Activated T-cell treated with anti-CD3 and anti-CD28 coated beads for 48 hours (primary cell): ENCODE measurements around the gene MRI1.
"Not testable (repeated sequence)": the region's sequence is repeated elsewhere in the genome, so short reads cannot be mapped to it uniquely, and the experiment has no call there.

Experiments
- DNase-seq: peaks from one replicate; pipeline ENCODE4 v3.0.0-alpha.2; 2020; ENCODE audit warnings: low read depth

The MRI1 gene

DNA sequence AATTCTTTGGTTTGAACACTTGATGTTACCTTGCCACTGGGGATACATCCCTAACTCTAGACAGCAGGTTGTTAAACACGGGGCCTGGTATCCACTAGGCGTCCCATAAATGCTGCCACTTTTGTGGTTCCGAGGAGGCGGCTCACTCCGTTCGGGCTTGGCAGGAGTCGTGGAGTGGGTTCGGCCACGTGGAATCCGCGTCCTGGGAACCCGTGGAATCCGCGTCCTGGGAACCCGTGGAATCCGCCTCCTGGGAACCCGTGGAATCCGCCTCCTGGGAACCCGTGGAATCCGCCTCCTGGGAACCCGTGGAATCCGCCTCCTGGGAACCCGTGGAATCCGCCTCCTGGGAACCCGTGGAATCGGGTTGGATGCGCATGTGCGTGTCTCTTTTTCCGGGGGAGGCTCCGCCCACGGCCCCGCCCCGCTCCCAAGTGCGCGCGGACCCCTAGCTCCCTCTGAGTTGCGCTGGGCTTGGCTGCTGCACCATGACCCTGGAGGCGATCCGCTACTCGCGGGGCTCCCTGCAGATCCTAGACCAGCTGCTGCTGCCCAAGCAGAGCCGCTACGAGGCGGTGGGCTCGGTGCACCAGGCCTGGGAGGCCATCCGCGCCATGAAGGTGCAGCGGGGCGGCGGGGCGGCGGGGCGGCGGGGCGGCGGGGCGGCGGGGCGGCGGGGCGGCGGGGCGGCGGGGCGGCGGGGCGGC, at the start of gene MRI1:
Gene MRI1 (plus strand): TSS at position 422 of the 707 bp plus-strand sequence. CDS start 67 bp downstream, at position 489.
- peak; percentile 63 for DNase-seq

DNA sequence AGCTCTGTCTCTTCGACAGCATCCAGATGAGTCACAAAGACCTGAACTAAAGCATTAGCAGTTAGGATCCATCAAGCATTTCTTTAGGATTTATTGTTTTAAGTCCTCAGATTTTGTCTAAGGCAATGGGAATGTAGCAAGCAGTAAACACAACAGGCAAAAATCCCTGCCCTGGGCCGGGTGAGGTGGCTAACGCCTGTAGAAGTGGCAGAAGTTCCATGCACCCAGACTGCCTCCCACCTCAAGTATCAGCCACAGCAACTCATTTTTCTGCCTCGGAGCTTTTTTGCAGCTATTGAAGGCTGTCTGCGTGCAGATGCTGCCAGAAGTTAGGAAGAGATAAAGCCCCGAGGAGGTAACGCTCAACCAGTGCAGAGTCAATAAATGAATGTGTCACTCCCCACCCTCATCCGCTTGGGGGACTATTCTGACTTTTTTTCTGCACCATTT, 47.1 kb upstream of the MRI1 start:
- no peak for DNase-seq

DNA sequence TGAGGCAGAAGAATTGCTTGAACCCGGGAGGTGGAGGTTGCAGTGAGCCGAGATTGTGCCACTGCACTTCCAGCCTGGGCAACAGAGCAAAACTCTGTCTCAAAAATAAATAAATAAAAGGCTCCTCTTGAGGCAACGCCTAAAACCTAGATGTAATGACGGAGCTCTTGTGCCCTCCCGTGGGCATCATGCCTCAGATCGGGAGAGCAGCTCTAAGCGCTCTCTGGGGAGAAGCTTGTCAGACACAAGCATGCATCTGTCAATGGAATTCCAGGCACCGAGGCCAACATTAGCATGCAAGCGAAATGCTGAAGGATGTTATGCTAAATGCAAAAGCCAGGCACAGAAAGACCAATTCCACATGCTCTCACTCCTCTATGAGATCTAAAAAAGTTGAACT, 45.6 kb upstream of the MRI1 start:
- no peak for DNase-seq

DNA sequence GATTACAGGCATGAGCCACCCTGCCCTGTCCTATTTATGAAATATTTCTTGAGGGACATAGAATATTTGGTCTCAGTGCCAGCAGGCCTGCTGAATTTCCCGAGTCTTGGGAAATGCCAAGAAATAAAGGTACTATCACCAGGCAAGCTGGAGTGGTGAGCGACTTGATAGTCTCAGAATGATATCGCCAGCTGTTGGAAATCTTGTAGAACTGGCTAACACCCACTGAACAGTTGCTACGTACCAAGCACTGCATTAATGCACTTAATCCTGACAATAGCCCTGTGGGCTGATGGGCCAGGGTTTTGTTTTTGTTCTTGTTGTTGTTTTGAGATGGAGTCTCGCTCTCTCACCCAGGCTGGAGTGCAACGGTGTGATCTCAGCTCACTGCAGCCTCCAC, 42.2 kb upstream of the MRI1 start:
- no peak for DNase-seq

DNA sequence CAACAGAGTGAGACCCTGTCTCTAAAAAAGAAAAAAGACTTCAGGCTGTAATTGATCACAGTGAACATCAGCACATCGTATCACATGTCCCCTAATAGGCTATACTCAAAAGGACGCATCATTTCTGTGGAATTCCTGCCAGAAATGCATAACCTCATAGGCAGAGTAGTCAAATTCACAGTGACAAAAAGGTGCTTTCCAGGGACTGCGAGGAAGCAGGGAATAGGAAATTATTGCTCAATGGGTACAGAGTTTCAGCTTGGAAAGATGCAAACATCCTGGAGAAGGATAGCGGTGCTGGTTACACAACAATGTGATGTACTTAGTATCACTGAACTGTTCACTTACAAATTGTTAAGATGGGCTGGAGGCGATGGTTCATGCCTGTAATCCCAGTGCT, 41.1 kb upstream of the MRI1 start:
- DNase-seq = no peak

DNA sequence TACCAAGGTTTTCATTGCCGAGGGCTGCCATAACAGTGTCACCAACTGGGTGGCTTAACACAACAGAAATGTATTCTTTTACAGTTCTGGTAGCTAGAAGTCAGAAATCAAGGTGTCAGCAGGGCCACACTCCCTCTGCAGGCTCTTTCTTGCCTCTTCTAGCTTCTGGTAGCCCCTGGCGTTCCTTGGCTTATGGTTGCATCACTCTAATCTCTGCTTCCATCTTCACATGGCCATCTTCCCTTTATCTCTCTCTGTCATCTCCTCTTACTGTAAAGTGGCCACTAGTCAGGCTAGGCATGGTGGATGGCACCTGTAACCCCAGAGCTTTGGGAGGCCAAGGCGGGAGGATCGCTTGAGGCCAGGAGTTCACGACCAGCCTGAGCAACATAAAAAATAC, 38.0 kb upstream of the MRI1 start:
- DNase-seq = no peak

DNA sequence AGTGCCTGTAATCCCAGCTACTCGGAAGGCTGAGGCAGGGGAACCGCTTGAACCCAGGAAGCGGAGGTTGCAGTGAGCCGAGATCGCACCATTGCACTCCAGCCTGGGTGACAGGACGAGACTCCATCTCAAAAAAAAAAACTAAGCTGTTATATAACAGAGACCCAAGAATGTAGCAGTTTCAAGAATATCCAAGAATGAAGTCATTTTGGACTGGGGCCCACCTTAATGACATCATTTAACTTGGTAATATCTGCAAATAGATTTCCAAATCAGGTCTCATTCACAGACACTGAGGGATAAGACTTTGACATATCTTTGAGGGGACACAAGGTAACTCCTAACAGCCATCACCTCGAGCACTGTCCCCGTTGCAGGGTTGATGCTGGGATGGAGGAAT, 36.5 kb upstream of the MRI1 start:
- no peak for DNase-seq

DNA sequence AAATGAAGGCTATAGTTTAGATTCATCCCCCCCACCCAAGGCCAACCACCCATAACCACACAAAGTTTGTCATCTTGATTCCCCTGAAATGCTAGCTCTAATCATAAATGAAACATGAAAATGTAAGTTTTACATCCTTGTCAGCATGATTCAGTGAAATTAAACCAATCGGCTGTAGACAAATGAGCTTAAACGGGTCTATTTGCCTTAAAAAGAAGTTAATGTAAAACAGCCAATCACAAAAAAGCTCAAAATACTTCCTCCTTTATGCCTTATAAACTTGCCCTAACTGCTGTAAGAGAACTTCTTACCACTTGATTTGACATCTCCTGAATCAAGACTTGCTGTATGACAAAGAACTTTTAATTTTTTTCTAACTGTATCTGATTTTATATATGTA, 34.5 kb upstream of the MRI1 start:
- DNase-seq = no peak

DNA sequence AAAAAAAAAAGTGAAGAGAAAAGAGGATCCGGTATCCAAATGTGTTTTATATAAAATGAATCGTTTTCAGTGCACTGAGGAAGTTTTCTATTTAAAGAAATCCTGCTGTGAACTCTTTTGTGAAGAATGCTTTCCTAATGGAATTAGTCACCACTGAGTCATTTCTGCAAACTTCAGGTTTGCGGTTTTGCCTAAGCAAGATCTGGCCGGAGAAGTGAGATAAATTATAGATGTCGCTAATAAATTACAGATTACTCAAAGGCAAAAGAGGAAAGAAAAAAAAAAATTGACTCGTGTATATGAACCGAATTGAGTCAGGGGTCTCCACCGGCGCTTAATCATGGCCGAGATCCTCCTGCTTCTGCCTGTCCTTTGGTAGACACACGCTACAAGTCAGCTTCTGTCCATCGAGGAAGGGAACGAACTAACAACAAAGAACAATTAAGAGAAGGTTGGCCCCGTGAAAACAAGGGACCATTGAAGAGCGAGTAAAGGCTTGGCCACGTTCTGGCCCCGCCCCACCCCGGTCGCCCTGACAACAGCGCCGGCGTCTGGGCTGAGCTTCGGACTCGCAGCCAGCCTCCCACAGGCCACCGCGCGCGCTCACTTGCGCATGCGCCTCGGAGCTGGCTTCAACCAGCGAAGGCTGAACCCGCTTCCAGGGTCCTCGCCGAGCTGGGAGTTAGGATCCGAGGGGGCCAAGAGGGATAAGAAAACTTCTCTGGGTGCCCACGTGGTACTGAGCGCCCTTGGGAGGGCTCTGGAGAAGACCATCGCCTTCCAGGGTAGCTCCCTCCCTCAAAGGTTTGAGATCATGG, 33.0 kb upstream of the MRI1 start:
- peak; percentile 91 for DNase-seq

DNA sequence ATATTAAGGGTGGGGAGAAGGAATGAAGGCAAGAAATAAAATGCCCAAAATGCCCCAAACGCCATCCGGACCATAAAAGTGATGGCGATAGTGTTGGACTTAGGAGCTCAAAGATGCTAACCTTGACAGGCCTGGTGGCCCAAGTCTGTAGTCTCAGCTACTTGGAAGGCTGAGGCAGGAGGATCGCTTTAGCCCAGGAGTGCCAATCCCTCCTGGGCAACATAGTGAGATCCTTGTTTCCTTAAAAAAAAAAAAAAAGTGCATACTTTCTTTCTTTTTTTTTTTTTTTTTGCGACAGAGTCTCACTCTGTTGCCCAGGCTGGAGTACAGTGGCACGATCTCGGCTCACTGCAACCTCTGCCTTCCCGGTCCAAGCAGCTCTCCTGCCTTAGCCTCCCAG, 32.0 kb upstream of the MRI1 start:
- no peak for DNase-seq

DNA sequence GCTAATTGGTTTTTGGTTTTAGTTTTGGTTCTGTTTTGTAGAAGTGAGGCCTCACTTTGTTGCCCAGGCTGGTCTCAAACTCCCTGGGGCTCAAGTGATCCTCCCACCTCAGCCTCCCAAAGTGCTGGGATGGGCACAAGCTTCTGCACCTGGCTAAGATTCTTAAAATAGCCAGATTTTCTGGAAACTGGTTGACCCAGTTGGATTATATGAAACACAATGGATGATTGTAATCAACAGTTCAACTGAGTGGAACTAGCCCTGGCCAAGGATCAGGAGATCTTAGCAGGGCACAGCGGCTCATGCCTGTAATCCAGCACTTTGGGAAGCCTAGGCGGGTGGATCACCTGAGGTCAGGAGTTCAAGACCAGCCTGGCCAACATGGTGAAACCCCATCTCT, 29.6 kb upstream of the MRI1 start:
- no peak for DNase-seq

DNA sequence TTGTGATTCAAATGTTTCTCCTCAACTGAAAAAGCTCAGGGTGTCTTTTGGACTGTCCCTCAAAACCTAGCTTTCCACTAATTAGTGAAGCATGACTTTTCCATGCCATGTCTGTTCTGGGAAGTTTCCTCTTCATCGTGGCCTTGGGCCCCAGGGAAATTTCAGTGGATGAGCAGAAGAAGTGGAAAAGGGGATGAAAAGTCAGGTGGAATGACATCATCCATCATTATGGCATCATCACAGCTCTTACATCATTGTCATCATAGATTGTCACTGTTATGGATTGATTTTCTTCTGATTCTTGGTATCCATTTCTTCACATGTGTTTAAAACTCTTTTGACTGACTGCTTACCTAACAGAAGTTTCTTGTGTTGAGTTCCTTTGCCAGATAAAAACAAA, 26.2 kb upstream of the MRI1 start:
- DNase-seq = no peak

DNA sequence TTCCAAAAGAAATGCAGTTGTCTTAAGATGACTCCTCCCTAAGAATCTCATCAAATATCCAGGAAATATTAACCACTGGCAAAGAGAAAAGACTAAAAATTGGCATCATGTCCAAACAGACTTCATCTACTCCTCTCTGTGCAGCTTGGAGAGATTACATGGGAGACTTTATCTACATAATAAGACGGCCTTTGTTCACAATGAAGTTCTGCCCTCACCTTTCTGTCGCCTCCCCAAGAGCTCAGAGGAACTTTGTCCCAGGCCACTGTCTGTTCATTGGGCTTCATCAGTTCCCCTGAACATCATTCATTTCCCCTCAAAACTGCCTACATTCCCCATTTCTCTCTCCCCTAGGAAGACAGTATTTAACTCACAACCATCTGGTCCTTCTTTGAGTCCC, 22.4 kb upstream of the MRI1 start:
- DNase-seq = no peak

DNA sequence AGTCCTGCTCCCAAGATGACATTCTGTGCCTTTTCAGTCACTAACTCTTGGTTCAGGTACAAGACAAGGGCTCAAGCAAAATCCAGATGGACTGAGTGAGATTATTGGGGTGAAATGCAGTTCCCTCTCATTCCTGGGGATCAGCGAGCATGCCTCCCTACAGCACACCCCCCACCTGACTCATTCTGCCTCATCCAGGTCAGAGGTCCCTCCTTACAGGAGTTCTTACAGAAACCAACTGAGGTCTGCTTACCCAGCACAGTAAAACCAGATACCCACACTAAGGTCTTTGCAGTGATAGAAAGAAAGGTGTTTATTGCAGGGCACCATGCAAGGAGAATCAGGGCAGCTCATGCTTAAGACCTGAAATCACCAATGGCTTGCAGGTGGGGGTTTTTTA, 21.6 kb upstream of the MRI1 start:
- no peak for DNase-seq

DNA sequence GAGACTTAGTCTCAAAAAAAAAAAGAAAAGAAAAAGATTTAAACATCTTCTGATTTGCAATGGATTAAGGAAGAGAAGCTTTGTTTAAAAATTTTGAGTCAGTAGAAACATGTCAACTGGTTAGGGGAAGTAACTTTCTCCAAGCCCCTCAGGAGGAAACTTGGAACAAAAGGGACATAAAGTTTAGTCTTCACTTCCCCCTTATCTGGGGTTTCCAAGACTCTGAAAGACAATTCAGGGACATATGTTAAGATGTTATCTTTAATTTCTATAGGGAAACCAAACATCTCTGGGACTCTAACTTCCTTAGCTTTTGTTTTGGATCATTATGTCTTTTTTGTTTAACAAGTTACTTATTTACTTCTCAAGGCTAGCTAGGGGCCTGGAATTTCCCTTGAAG, 20.1 kb upstream of the MRI1 start:
- DNase-seq = no peak

DNA sequence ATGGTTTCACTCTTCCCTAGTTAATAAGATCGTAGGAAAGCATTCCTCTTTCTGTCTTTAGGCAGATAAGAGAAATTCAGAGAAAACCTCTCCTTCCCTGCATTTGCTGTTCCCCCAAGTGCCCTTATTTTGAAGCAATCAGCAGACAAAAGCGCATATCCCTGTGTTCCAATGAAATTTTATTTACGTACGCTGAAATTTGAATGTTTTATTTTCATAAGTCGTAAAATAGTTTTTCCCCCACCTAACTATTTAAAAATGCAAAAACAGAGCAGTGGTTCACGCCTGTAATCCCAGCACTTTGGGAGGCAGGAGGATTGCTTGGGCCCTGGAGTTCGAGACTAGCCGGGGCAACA, 17.2 kb upstream of the MRI1 start:
- no peak for DNase-seq

DNA sequence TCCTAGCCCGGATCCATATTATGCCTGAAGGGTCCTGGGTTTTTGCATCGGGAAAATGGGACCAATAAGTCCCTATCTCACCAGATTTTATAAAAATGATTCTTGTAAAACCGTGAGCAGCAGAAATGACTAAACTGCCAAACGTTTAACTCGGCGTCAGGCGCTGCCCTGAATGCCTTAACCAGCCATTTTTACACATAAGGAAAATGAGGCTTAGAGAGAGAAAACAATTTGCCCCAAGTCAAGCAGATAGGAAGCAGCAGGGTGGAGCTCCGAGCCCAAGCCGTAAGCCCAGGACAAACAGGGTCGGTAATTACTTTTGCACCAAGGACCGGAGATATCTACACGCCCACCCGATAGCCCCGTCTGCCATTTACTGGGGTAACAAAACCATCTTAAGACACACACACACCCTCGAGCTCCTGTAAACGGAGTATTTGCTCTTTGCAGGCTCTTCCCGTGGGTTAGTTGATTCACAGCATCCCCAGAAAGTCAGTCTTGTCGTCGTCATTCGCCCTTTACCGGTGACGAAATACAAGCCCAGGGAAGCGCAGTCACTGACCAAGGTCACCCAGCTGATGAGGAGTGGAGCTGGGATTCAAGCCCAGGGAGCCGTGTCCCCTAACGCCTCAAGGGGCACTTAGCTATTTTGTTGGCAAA, 16.0 kb upstream of the MRI1 start:
- DNase-seq = no peak

DNA sequence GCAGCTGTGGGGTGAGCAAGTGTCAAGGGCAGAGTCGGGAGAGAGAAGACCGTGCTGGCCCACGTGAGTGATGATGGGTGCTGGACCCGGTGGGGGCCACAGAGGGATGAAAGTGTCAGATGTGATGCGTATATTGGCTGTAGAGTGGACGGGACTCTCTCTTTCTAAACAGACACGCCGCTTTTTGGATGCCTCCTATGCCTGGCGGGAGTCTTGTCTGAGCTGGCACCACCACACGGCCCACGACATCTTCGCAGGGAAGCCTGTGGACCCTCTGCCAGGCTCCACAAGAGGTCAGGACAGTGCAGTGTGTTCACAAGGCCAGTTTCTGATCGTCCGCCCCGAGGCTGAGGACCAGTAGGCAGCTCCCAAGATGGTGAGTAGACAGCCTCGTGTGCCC, 12.9 kb upstream of the MRI1 start:
- no peak for DNase-seq

DNA sequence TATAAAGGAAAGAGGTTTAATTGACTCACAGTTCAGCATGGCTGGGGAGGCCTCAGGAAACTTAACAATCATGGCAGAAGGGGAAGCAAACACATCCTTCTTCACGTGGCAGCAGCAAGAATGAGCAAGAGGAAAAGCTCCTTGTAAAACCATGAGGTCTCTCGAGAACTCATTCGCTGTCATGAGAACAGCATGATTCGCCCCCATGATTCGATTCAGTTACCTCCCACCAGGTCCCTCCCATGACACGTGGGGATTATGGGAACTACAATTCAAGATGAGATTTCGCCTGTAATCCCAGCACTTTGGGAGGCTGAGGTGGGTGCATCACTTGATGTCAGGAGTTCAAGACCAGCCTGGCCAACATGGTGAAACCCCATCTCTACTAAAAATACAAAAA, 10.7 kb upstream of the MRI1 start:
- not testable (repeated sequence) for DNase-seq

DNA sequence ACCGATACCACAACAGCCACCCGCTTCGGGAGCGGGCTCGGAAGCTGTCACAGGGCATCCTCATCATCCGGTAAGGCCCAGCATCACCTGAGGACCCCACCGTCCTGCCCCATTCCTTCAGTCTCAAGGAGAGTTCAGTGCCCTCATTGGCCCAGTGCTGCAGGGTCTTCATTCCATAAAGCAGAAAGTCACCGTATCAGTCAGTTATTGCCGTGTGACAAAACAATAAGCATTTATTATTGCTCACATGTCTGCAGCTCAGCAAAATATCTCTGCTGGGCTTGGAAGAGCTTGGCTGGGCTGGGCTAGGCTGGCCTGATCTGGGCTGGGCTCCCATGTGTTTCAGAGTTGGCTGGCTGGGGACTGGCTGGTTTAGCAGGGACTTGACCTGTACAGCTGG, 8.1 kb upstream of the MRI1 start:
- no peak for DNase-seq

DNA sequence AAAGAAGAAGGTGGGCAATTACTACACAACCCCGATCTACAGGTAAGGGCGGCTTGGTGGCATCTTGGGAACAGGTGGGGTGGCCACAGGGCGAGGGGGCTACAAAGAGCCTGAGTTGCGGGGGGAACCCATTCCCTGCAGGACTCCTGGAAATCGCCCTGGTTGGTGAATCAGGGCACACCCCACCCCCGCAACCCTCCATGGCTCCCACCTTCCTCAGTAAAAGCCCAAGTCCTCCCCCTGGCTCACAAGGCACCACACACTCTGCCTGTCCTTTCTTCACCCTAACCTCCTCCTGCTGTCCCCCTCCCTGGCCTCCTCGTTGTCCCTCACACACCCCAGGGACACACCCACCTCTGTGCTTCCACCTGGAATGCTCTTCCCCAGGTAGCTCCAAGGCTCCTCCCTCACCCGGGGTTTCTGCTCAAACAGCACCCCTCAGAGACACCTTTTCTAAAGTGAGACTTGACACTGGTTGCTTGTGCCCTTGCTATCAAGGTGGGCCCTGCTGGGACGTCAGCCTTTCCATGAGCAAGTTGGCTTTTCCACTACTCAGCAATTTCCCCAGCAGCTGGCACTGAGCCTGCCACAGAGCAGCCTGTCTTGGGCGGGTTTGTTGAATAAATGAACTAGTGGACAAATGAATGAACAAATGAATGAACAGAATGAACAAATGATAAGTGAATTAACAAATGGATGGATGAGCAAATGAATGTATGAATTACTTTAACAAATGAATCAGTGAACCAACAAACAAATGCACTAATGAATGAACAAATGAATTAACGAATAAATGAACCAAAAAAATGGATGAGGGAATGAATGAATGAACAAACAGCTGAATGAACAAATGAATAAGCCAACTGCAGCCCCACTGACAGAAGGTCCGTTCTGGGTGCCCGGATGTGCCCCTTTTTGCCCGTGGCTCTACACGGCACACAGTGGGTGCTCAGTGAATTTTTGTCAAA, 6.2 kb upstream of the MRI1 start:
- no peak for DNase-seq

DNA sequence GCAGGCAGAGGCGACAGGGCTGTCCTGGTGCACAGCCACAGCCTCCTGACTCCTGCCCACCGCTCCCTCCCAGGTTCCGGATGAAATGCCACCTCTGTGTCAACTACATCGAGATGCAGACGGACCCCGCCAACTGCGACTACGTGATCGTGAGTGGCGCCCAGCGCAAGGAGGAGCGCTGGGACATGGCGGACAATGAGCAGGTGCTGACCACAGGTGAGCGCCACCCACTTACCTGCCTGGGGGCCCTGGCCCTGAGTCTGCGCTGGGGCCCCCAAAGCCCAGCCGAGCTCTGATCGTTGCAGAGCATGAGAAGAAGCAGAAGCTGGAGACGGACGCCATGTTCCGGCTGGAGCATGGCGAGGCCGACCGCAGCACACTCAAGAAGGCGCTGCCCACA, 5.5 kb upstream of the MRI1 start:
- no peak for DNase-seq
